Raji (cell line): ENCODE measurements around the gene GPATCH3.

Experiments
- POLR2A ChIP-seq: IDR thresholded peaks from 2 replicates; pipeline ENCODE4 v1.6.1; 2011; ENCODE audit warnings: low read depth, low read length, control low read depth; ENCODE audit not compliant: insufficient read depth

Gene GPATCH3, protein sequence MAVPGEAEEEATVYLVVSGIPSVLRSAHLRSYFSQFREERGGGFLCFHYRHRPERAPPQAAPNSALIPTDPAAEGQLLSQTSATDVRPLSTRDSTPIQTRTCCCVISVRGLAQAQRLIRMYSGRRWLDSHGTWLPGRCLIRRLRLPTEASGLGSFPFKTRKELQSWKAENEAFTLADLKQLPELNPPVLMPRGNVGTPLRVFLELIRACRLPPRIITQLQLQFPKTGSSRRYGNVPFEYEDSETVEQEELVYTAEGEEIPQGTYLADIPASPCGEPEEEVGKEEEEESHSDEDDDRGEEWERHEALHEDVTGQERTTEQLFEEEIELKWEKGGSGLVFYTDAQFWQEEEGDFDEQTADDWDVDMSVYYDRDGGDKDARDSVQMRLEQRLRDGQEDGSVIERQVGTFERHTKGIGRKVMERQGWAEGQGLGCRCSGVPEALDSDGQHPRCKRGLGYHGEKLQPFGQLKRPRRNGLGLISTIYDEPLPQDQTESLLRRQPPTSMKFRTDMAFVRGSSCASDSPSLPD

GRCh38 chr1:26900001-26900814 is at the start of gene GPATCH3:
GPATCH3 (minus strand) TSS chr1:26900467; CDS start chr1:26900442, 25 bp downstream.
- TF ChIP-seq POLR2A = peak; percentile 97

- TF ChIP-seq POLR2A = no peak
Observed at GRCh38 chr1:26949926-26950319, 49.7 kb upstream of the GPATCH3 start.

GRCh38 chr1:26949266-26949925 is 49.1 kb upstream of the GPATCH3 start:
- TF ChIP-seq POLR2A = no peak

GRCh38 chr1:26946270-26946669 is 46.0 kb upstream of the GPATCH3 start:
- no peak for TF ChIP-seq POLR2A

DNA sequence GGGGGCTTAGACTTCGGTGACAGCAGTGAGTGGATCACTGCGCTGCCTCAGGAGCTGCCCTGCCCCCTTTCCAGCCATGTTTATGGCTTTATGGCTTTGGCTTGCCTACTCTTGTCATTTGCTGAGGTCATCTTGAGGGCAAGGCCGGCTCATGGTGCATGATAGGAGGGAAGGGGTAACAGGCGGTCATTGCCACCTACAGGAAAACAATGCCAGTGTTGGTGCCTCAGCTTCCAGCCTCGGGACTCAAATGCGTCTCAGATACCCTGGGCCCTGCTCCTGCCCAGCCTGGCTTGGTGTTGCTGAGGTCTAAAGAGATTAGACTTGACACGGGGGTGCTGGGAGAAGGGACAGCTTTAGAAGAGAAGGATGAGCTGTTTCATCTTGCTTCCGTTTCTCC is 45.5 kb upstream of the GPATCH3 start:
- no peak for TF ChIP-seq POLR2A

DNA sequence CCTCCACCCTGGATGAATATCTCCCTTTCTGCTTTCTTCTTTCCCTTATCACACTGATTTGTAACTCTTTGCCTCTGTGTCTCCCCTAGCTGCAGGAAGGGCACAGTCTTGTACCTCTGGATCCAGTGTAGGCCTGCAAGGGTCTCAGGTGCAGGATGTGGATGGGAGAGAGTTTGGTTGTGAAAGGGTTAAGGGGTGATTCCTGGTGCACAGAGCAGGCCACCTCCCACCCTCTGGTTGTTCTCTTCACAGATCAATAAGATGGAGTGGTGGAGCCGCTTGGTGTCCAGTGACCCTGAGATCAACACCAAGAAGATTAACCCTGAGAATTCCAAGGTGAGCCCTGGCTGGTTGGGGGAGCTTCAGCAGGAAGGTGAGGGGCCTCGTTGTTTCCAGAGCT is 44.9 kb upstream of the GPATCH3 start:
- no peak for TF ChIP-seq POLR2A

GRCh38 chr1:26942656-26943055 is 42.4 kb upstream of the GPATCH3 start:
- TF ChIP-seq POLR2A = no peak

DNA sequence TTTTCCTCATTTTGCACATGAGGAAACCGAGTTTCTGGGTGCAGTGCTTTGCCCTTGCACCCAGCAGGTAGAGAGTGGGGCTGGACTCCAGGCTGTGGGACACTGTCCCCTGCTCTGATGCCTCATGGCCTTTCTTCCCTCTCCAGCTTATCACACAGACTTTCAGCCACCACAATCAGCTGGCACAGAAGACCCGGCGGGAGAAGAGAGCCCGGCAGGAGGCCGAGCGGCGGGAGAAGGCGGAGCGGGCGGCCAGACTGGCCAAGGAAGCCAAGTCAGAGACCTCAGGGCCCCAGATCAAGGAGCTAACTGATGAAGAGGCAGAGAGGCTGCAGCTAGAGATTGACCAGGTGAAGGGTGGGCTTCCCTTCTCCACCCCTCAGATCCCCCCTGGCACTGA is 41.0 kb upstream of the GPATCH3 start:
- TF ChIP-seq POLR2A = no peak

- no peak for TF ChIP-seq POLR2A
Observed at GRCh38 chr1:26938659-26939025, 38.4 kb upstream of the GPATCH3 start.

GRCh38 chr1:26938004-26938658 is 37.9 kb upstream of the GPATCH3 start:
- no peak for TF ChIP-seq POLR2A

GRCh38 chr1:26936823-26937222 is 36.6 kb upstream of the GPATCH3 start:
- TF ChIP-seq POLR2A = no peak

DNA sequence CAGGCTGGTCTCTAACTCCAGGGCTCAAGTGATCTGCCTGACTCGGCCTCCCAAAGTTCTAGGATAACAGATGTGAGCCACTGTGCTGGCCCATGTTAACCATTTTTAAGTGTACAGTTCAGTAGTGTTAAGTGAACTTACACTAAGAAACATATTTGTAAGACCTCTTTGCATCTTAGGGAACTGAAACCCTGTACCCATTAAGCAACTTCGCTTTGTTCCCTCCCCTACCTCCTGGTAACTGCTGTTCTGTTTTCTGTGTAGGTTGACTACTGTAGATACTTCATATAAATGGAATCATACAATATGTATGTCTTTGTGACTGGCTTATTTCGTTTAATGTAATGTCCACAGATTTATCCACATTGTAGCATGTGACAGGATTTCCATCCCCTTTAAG is 32.3 kb upstream of the GPATCH3 start:
- TF ChIP-seq POLR2A = no peak

DNA sequence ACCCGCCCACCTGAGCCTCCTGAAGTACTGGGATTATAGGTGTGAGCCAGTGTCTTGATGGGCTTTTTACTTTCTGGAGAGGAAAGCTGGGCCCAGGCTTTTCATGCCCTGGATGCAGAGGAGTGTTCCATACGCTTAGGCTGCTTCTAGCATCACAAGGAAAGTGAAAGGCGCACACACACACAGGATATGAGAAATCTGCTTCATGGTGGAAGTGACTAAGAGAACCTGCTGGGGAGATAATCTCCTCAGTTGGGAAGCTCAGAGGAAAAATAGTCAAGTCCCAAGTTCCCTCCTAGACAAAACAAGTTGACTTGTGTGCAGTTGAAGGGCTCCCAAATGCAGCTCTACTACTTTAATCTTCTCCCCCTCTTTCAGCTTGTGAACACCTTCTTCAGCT is 23.4 kb upstream of the GPATCH3 start:
- no peak for TF ChIP-seq POLR2A

- TF ChIP-seq POLR2A = no peak
Observed at GRCh38 chr1:26922901-26923300, 22.6 kb upstream of the GPATCH3 start.

GRCh38 chr1:26922431-26922729 is 22.1 kb upstream of the GPATCH3 start:
- TF ChIP-seq POLR2A = no peak
